HepG2 (cell line): Measurements from ENCODE around the gene NFE2L3. TPM values are rescaled to one million over a fixed set of nuclear protein-coding genes. Genes with fewer than 3 reads are reported as not detected.
A peak's percentile ranks its signal among the peaks of the same experiment; 100 is the strongest.

Experiments
- FIP1L1 ChIP-seq: fragments of 200-400 bp; formaldehyde crosslinking; IDR thresholded peaks from 2 replicates; pipeline ENCODE4 v1.6.1; 2018; ENCODE audit warnings: low read depth, mild to moderate bottlenecking, low read length, moderate library complexity, borderline replicate concordance; ENCODE audit not compliant: insufficient read depth
- HNF1A ChIP-seq, 2 experiments: sonication (generic) in 1 of 2; formaldehyde crosslinking in 1 of 2; IDR thresholded peaks; 2 replicates each; pipeline versions ENCODE4 v1.4.0 to v1.6.1; 2016 to 2020; ENCODE audit warnings: borderline replicate concordance in 1 of 2, low read depth in 1 of 2, mild to moderate bottlenecking in 1 of 2, missing genetic modification reagents in 1 of 2
- SMARCE1 ChIP-seq: fragments of 450-650 bp; IDR thresholded peaks from 2 replicates; pipeline ENCODE4 v1.6.1; 2017; ENCODE audit warnings: borderline replicate concordance
- XRCC5 ChIP-seq: fragments of 200-400 bp; formaldehyde crosslinking; optimal IDR thresholded peaks from 2 replicates; pipeline ENCODE3; 2017; ENCODE audit warnings: mild to moderate bottlenecking, low read length
- ZGPAT ChIP-seq: IDR thresholded peaks from 2 replicates; pipeline ENCODE4 v1.6.1; 2016; ENCODE audit warnings: mild to moderate bottlenecking
- ZNF280D ChIP-seq: sonication (generic); formaldehyde crosslinking; IDR thresholded peaks from 2 replicates; pipeline ENCODE4 v1.5.1; 2020; ENCODE audit warnings: mild to moderate bottlenecking, missing genetic modification reagents
- ZNF318 ChIP-seq: sonication (generic); formaldehyde crosslinking; IDR thresholded peaks from 2 replicates; pipeline ENCODE4 v1.4.0; 2020; ENCODE audit warnings: mild to moderate bottlenecking, missing genetic modification reagents
- ZNF496 ChIP-seq: sonication (generic); formaldehyde crosslinking; IDR thresholded peaks from 2 replicates; pipeline ENCODE4 v1.8.1; 2023; ENCODE audit warnings: mild to moderate bottlenecking, moderate library complexity, missing genetic modification reagents; ENCODE audit not compliant: insufficient replicate concordance
- ZNF777 ChIP-seq: sonication (generic); formaldehyde crosslinking; IDR thresholded peaks from 2 replicates; pipeline ENCODE4 v1.4.0; 2020; ENCODE audit warnings: missing genetic modification reagents
- polyA plus RNA-seq, 8 experiments: library from polyadenylated mRNA; depleted of rRNA in 3 of 8; stranded (reverse) in 7 of 8; unstranded in 1 of 8; fragments of >200 nt; fragmentation: Illumina TruSeq in 4 of 8; extraction: Trizol in 4 of 8; gene quantifications; 2 replicates each; pipeline versions ENCODE4 v1.2.1 to v1.2.3, GENCODE V29; 2011 to 2016; ENCODE audit warnings: low read depth in 4 of 8, missing spikeins in 1 of 8, mixed read lengths in 1 of 8; ENCODE audit not compliant: insufficient read depth in 1 of 8
- total RNA-seq, 5 experiments: library from RNA; depleted of rRNA; stranded (reverse); fragments of >200 nt; fragmentation: Illumina TruSeq; extraction: Trizol; gene quantifications; 2 replicates each; pipeline ENCODE4 v1.2.3, GENCODE V29; 2016; ENCODE audit warnings: low read depth in 1 of 5

The NFE2L3 gene
- total and polyA plus RNA-seq, 2 of the 13 experiments (the other 11 are each of a cell fraction or from before 2014, with no cell fraction given): 11.4 to 19.4 TPM

- TF ChIP-seq HNF1A (IDR thresholded peaks at IDR 0.05; ENCODE audit: low read depth) (0 out of 2 replicates have a peak, but pooled peaks have one; percentile 4), HNF1A (CRISPR knock-in tag; IDR thresholded peaks at IDR 0.05; ENCODE audit: borderline replicate concordance) (no peak; the same call in 1 of the 2 replicates), ZNF777 (CRISPR knock-in tag) (no peak), ZNF318 (CRISPR knock-in tag) (no peak), ZNF496 (no peak), SMARCE1 (no peak), ZGPAT (CRISPR knock-in tag) (peak; percentile 51; the same call in 1 of the 2 replicates), XRCC5 (peak; percentile 69), ZNF280D (CRISPR knock-in tag) (0 out of 2 replicates have a peak, but pooled peaks have one; percentile 20), FIP1L1 (no peak)
Observed at GRCh38 chr7:26200038-26200443, 48.0 kb downstream of the NFE2L3 start (continued).
